HPDE6-E6E7 (cell line): Measurements from ENCODE around the gene HYLS1.
"Not testable (repeated sequence)": the region's sequence is repeated elsewhere in the genome, so short reads cannot be mapped to it uniquely, and the experiment has no call there.

Experiments used
- DNase-seq: peaks from one replicate; pipeline ENCODE4 v3.0.0; 2011; ENCODE audit warnings: missing footprints; ENCODE audit errors: extremely low spot score

Gene HYLS1

GRCh38 chr11:125902927-125903710 lies 15.7 kb downstream of the HYLS1 start, which contains the start of gene PUS3:
Gene PUS3, minus strand, starts transcription at chr11:125903206. Its CDS starts 6,922 bp downstream, at chr11:125896284.
- DNase-seq: peak; percentile 88

- no peak for DNase-seq
Measured at GRCh38 chr11:125903711-125904659, 16.5 kb downstream of the HYLS1 start, which contains the start of gene DDX25. Gene DDX25, plus strand, starts transcription at chr11:125904508. Its CDS starts 10 bp downstream, at chr11:125904518.

GRCh38 chr11:125904678-125905077 lies 17.2 kb downstream of the HYLS1 start:
- no peak for DNase-seq

- DNase-seq: no peak
Measured at GRCh38 chr11:125910226-125910849, 22.9 kb downstream of the HYLS1 start.

- DNase-seq: not testable (repeated sequence)
Measured at GRCh38 chr11:125914601-125915000, 27.1 kb downstream of the HYLS1 start.

- no peak for DNase-seq
Measured at GRCh38 chr11:125916683-125917347, 29.3 kb downstream of the HYLS1 start.

GRCh38 chr11:125918140-125918840 lies 30.8 kb downstream of the HYLS1 start:
- DNase-seq: no peak

- DNase-seq: no peak
Measured at GRCh38 chr11:125921042-125921441, 33.6 kb downstream of the HYLS1 start.

- DNase-seq: no peak
Measured at GRCh38 chr11:125922156-125922555, 34.7 kb downstream of the HYLS1 start.

- peak; percentile 67 for DNase-seq
Measured at GRCh38 chr11:125923012-125923579, 35.6 kb downstream of the HYLS1 start.

GRCh38 chr11:125923633-125924032 lies 36.2 kb downstream of the HYLS1 start:
- DNase-seq: no peak

GRCh38 chr11:125924384-125925007 lies 37.0 kb downstream of the HYLS1 start:
- no peak for DNase-seq

GRCh38 chr11:125925247-125925740 lies 37.8 kb downstream of the HYLS1 start:
- DNase-seq: no peak

- no peak for DNase-seq
Measured at GRCh38 chr11:125925804-125926203, 38.3 kb downstream of the HYLS1 start.

GRCh38 chr11:125926682-125927081 lies 39.2 kb downstream of the HYLS1 start:
- DNase-seq: no peak

GRCh38 chr11:125929445-125930075 lies 42.1 kb downstream of the HYLS1 start:
- DNase-seq: no peak

- DNase-seq: no peak
Measured at GRCh38 chr11:125930076-125930450, 42.6 kb downstream of the HYLS1 start.

GRCh38 chr11:125931116-125931515 lies 43.6 kb downstream of the HYLS1 start:
- DNase-seq: no peak

GRCh38 chr11:125931668-125932067 lies 44.2 kb downstream of the HYLS1 start:
- DNase-seq: no peak
